SK-N-SH (cell line): ENCODE measurements around the gene F11. TPM values are rescaled to one million over a fixed set of nuclear protein-coding genes. Genes with fewer than 3 reads are reported as not detected.

ENCODE experiments used
- CTCF ChIA-PET: fragments of 300-600, 350-600 bp; formaldehyde crosslinking; extraction: SDS; loops from one replicate; lab custom pipeline; 2021; lab: Yijun Ruan, JAX
- POLR2A ChIA-PET: fragments of 350-600 bp; sonication (Branson Sonifier 250); formaldehyde crosslinking; extraction: SDS; loops from one replicate; lab custom pipeline; 2020; ENCODE audit warnings: antibody characterized with exemption, inconsistent platforms; lab: Yijun Ruan, JAX
- DNase-seq: peaks from one replicate; pipeline ENCODE4 v3.0.0; 2012
- H2AFZ ChIP-seq: fragments of 200-600 bp; sonication (generic); 2 replicates; pipeline ENCODE4 v1.8.1; 2016; ENCODE audit warnings: antibody characterized with exemption, mild to moderate bottlenecking, low read depth
- H3F3A ChIP-seq: fragments of 200-600 bp; sonication (generic); replicated peaks from 2 replicates; pipeline ENCODE3; 2016; ENCODE audit warnings: antibody characterized with exemption, mild to moderate bottlenecking; ENCODE audit not compliant: insufficient read depth
- H3K27ac ChIP-seq, 2 experiments: fragments of 200-500 bp in 1 of 2; fragments of 200-600 bp in 1 of 2; sonication (Bioruptor generic) in 1 of 2; sonication (generic), shearing (Covaris generic) in 1 of 2; 2 replicates each; pipeline versions ENCODE4 v1.5.1 to v1.6.1; 2014 to 2016; ENCODE audit warnings: low read depth in 2 of 2, inconsistent platforms in 1 of 2, low read length in 1 of 2, mild to moderate bottlenecking in 1 of 2, mixed read lengths in 1 of 2
- H3K27me3 ChIP-seq: fragments of 200-600 bp; sonication (generic), shearing (Covaris generic); 2 replicates; pipeline ENCODE4 v1.6.1; 2016; ENCODE audit warnings: mixed run types; ENCODE audit not compliant: insufficient read depth
- H3K36me3 ChIP-seq, 2 experiments: fragments of 200-500 bp in 1 of 2; fragments of 200-600 bp in 1 of 2; sonication (Bioruptor generic) in 1 of 2; sonication (generic) in 1 of 2; replicated peaks in 1 of 2; 2 replicates each; pipeline versions ENCODE3 to v1.5.1; 2014 to 2016; ENCODE audit warnings: low read length in 1 of 2, mild to moderate bottlenecking in 1 of 2; ENCODE audit not compliant: insufficient read depth in 2 of 2, control insufficient read depth in 1 of 2
- H3K4me1 ChIP-seq, 2 experiments: fragments of 200-500 bp in 1 of 2; fragments of 200-600 bp in 1 of 2; sonication (Bioruptor generic) in 1 of 2; sonication (generic), shearing (Covaris generic) in 1 of 2; 2 replicates each; pipeline versions ENCODE4 v1.5.1 to v1.6.1; 2014 to 2016; ENCODE audit warnings: low read depth in 1 of 2, low read length in 1 of 2, mixed run types in 1 of 2; ENCODE audit not compliant: insufficient read depth in 2 of 2, control insufficient read depth in 1 of 2
- H3K4me2 ChIP-seq: fragments of 200-600 bp; sonication (generic), shearing (Covaris generic); 2 replicates; pipeline ENCODE4 v1.6.1; 2017; ENCODE audit warnings: mixed run types
- H3K4me3 ChIP-seq, 2 experiments: fragments of 200-500 bp in 1 of 2; fragments of 200-600 bp in 1 of 2; sonication (Bioruptor generic) in 1 of 2; sonication (generic), shearing (Covaris generic) in 1 of 2; 2 replicates each; pipeline versions ENCODE4 v1.5.1 to v1.8.1; 2014 to 2016; ENCODE audit warnings: low read depth in 2 of 2, inconsistent platforms in 1 of 2, low read length in 1 of 2, mild to moderate bottlenecking in 1 of 2, mixed read lengths in 1 of 2, moderate library complexity in 1 of 2
- H3K79me2 ChIP-seq: fragments of 200-600 bp; sonication (generic); 2 replicates; pipeline ENCODE4 v1.8.1; 2017; ENCODE audit warnings: mild to moderate bottlenecking; ENCODE audit not compliant: insufficient read depth
- H3K9ac ChIP-seq: fragments of 200-600 bp; sonication (generic); 2 replicates; pipeline ENCODE4 v1.6.1; 2017; ENCODE audit warnings: mixed run types
- H3K9me2 ChIP-seq: fragments of 200-600 bp; sonication (generic); 2 replicates; pipeline ENCODE4 v1.6.1; 2017; ENCODE audit warnings: mixed run types
- H3K9me3 ChIP-seq: fragments of 200-600 bp; sonication (generic); 2 replicates; pipeline ENCODE4 v1.6.1; 2017; ENCODE audit warnings: mixed run types, mild to moderate bottlenecking, moderate library complexity
- H4K20me1 ChIP-seq: fragments of 200-600 bp; sonication (generic); 2 replicates; pipeline ENCODE4 v1.6.1; 2017; ENCODE audit warnings: mild to moderate bottlenecking, mixed run types; ENCODE audit not compliant: insufficient read depth
- CHD2 ChIP-seq: fragments of 150-350 bp; IDR thresholded peaks from 2 replicates; pipeline ENCODE4 v1.6.1; 2018; ENCODE audit warnings: low read length; ENCODE audit not compliant: partially characterized antibody
- CTCF ChIP-seq: fragments of 200-600 bp; sonication (generic); IDR thresholded peaks from 2 replicates; pipeline ENCODE4 v1.6.1; 2017; ENCODE audit warnings: antibody characterized with exemption, mild to moderate bottlenecking, moderate library complexity
- FOSL2 ChIP-seq: IDR thresholded peaks from 2 replicates; pipeline ENCODE4 v1.4.0; 2012; ENCODE audit warnings: low read depth, mild to moderate bottlenecking, moderate library complexity, borderline replicate concordance
- FOXM1 ChIP-seq: IDR thresholded peaks from 2 replicates; pipeline ENCODE4 v1.4.0; 2012; ENCODE audit warnings: low read depth, mild to moderate bottlenecking
- GABPA ChIP-seq: IDR thresholded peaks from 2 replicates; pipeline ENCODE4 v1.4.0; 2012; ENCODE audit warnings: low read depth, mild to moderate bottlenecking
- JUND ChIP-seq: IDR thresholded peaks from 2 replicates; pipeline ENCODE4 v1.4.0; 2012
- MXI1 ChIP-seq: IDR thresholded peaks from 2 replicates; pipeline ENCODE4 v1.6.1; 2012; ENCODE audit warnings: mild to moderate bottlenecking, low read depth, low read length, improper control_type of control experiment
- NFIC ChIP-seq: IDR thresholded peaks from 2 replicates; pipeline ENCODE4 v1.4.0; 2012; ENCODE audit warnings: borderline replicate concordance
- NRF1 ChIP-seq: IDR thresholded peaks from 2 replicates; pipeline ENCODE4 v1.6.1; 2012; ENCODE audit warnings: low read depth, mild to moderate bottlenecking, low read length
- RAD21 ChIP-seq: IDR thresholded peaks from 2 replicates; pipeline ENCODE4 v1.6.1; 2012; ENCODE audit warnings: mild to moderate bottlenecking, low read length
- RFX5 ChIP-seq: IDR thresholded peaks from 2 replicates; pipeline ENCODE4 v1.6.1; 2012; ENCODE audit warnings: mild to moderate bottlenecking, improper control_type of control experiment, low read length
- SIN3A ChIP-seq: IDR thresholded peaks from 2 replicates; pipeline ENCODE4 v1.6.1; 2012; ENCODE audit warnings: low read depth, mild to moderate bottlenecking, low read length, moderate library complexity, borderline replicate concordance
- TAF1 ChIP-seq: IDR thresholded peaks from 2 replicates; pipeline ENCODE4 v1.6.1; 2012; ENCODE audit warnings: low read depth, mild to moderate bottlenecking, low read length, moderate library complexity, borderline replicate concordance
- TEAD4 ChIP-seq: IDR thresholded peaks from 2 replicates; pipeline ENCODE4 v1.4.0; 2012; ENCODE audit warnings: mild to moderate bottlenecking, borderline replicate concordance; ENCODE audit not compliant: insufficient read depth
- USF1 ChIP-seq: IDR thresholded peaks from 2 replicates; pipeline ENCODE4 v1.4.0; 2012; ENCODE audit warnings: low read depth, borderline replicate concordance
- USF2 ChIP-seq: fragments of 150-350 bp; IDR thresholded peaks from 2 replicates; pipeline ENCODE4 v1.6.1; 2017; ENCODE audit warnings: antibody characterized with exemption, low read length, low read depth, borderline replicate concordance
- ZBTB33 ChIP-seq: IDR thresholded peaks from 2 replicates; pipeline ENCODE4 v1.4.0; 2012; ENCODE audit warnings: low read depth, borderline replicate concordance
- WGBS: methylation state at CpG from one replicate; pipeline ENCODE4 v1.1.6; 2017; ENCODE audit warnings: low lambda C conversion rate; 5-methylcytosine and 5-hydroxymethylcytosine counted together
- polyA plus RNA-seq, 3 experiments: library from polyadenylated mRNA; depleted of rRNA; stranded (reverse); fragments of >200 nt; gene quantifications; 2 replicates each; pipeline ENCODE4 v1.2.3, GENCODE V29; 2012

F11 gene
- polyA plus RNA-seq, 1 of the 3 experiments (the other 2 are of a cell fraction): not detected

GRCh38 chr4:186236126-186236525 lies 29.9 kb upstream of the F11 start:
- H3K4me2 ChIP-seq: no peak overlapping the region
- H3K9me3 ChIP-seq: no peaks in the 10 kb centered on the region
- ChIA-PET POLR2A (no interaction called here), CTCF (no interaction called here)
- no peaks in the 10 kb centered on the region for H3K36me3 ChIP-seq
- 65% methylated on average over 4 of the region's 4 CpGs for WGBS
- no peak overlapping the region for H3K9ac ChIP-seq
- no peak overlapping the region for H2AFZ ChIP-seq
- DNase-seq: no peak
- H3K79me2 ChIP-seq: no peaks in the 10 kb centered on the region
- no peak for TF ChIP-seq RAD21
- TF ChIP-seq NFIC: no peak
- TF ChIP-seq GABPA: no peak
- no peak overlapping the region for H3K4me3 ChIP-seq
- H3K27ac ChIP-seq: no peak overlapping the region
- no peaks in the 10 kb centered on the region for H4K20me1 ChIP-seq
- H3K4me1 ChIP-seq: no peaks in the 10 kb centered on the region; a peak in 1 of 4 replicates
- no peaks in the 10 kb centered on the region for H3K27me3 ChIP-seq
- no peaks in the 10 kb centered on the region for H3K9me2 ChIP-seq
- H3F3A ChIP-seq: no peaks in the 10 kb centered on the region

- ChIA-PET POLR2A (no interaction called here), CTCF (no interaction called here)
- WGBS: 42% methylated on average over 7 of the region's 7 CpGs
- Histone ChIP-seq H3K27me3 (no peaks in the 10 kb centered on the region), H2AFZ (no peak overlapping the region), H3K79me2 (no peaks in the 10 kb centered on the region), H3F3A (no peaks in the 10 kb centered on the region), H3K36me3 (no peaks in the 10 kb centered on the region), H3K27ac (no peak overlapping the region), H3K4me2 (no peak overlapping the region), H3K9ac (no peak overlapping the region), H3K9me2 (no peaks in the 10 kb centered on the region), H3K9me3 (no peaks in the 10 kb centered on the region), H4K20me1 (no peaks in the 10 kb centered on the region), H3K4me1 (no peaks in the 10 kb centered on the region; a peak in 1 of 4 replicates), H3K4me3 (no peak overlapping the region)
- TF ChIP-seq NRF1 (no peak), CHD2 (no peak), MXI1 (no peak), SIN3A (no peak), USF2 (no peak)
- DNase-seq: no peak
Observed at GRCh38 chr4:186240452-186240847, 25.5 kb upstream of the F11 start.

- Histone ChIP-seq H3K4me2 (no peak overlapping the region), H2AFZ (no peak overlapping the region), H3K4me1 (no peaks in the 10 kb centered on the region; a peak in 1 of 4 replicates), H4K20me1 (no peaks in the 10 kb centered on the region), H3K27ac (no peak overlapping the region), H3F3A (no peaks in the 10 kb centered on the region), H3K9me3 (no peaks in the 10 kb centered on the region), H3K27me3 (no peaks in the 10 kb centered on the region), H3K79me2 (no peaks in the 10 kb centered on the region), H3K9ac (no peak overlapping the region), H3K9me2 (no peaks in the 10 kb centered on the region), H3K4me3 (no peak overlapping the region), H3K36me3 (no peaks in the 10 kb centered on the region)
- ChIA-PET POLR2A (no interaction called here), CTCF (no interaction called here)
- 14% methylated on average over 7 of the region's 7 CpGs for WGBS
- no peak for DNase-seq
- no peak for TF ChIP-seq RAD21
- TF ChIP-seq ZBTB33: no peak
- no peak for TF ChIP-seq RFX5
- TF ChIP-seq FOXM1: no peak
- TF ChIP-seq JUND: no peak
- no peak for TF ChIP-seq USF1
- TF ChIP-seq CTCF: no peak
- TF ChIP-seq TAF1: no peak
- TF ChIP-seq FOSL2: no peak
- no peak for TF ChIP-seq SIN3A
- no peak for TF ChIP-seq NFIC
- TF ChIP-seq TEAD4: no peak
Observed at GRCh38 chr4:186240848-186241491, 25.0 kb upstream of the F11 start.
